ENCODE data around the gene FOXL2. TPM values are rescaled to one million over a fixed set of nuclear protein-coding genes. Genes with fewer than 3 reads are reported as not detected.

Gene FOXL2
- total RNA-seq, 1 donor from 2014 or later = 4.5 TPM

DNA sequence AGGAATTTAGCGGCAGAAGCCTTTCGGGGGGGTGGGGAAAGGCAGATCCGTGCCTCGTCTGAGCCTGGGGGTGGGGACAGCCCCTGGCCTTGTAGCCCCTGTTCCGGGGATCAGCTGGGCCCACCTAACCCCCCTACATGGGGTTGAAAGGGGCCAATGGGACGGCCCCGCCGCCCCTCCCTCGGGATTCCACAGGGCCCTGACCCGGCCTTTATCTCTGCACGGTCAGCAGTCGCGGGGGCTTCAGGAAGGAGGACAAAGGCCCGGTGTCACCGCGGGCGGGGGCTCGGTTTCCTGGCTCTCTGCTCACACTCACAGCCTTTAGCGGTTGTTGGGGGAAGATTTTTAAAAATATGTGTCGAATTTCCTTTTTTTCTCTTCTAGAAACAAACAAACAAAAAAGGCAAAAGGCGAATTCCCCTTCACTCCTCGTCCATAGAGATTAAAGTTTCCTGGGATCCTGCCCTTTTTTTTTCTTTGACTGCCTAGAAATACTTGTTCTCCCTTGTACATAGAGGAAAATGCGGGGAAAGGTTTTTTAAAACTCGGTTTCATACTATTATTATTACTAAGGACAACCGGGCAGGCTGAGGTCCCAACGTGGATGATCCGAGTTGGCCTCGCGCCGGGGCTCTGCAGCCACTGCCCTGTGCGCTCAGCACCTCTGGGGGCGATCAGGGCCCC lies 7.9 kb downstream of the FOXL2 start:
- H3K27me3 ChIP-seq (ENCODE audit: insufficient read depth, low read length) = peaks cover 86% of the 10 kb centered on the region
- H3K4me3 ChIP-seq (ENCODE audit: insufficient read depth, low read depth, low read length) = no peak overlapping the region
- H3K4me1 ChIP-seq (ENCODE audit: insufficient read depth, low read length) = peaks cover 3% of the 10 kb centered on the region
- DNase-seq (ENCODE audit: low read depth) (no peak), FAIRE-seq (no peak)
- peak; percentile 13 for TF ChIP-seq EZH2 (IDR thresholded peaks at IDR 0.05; ENCODE audit: insufficient read depth, low read length)
- TF ChIP-seq, protein P1, sequence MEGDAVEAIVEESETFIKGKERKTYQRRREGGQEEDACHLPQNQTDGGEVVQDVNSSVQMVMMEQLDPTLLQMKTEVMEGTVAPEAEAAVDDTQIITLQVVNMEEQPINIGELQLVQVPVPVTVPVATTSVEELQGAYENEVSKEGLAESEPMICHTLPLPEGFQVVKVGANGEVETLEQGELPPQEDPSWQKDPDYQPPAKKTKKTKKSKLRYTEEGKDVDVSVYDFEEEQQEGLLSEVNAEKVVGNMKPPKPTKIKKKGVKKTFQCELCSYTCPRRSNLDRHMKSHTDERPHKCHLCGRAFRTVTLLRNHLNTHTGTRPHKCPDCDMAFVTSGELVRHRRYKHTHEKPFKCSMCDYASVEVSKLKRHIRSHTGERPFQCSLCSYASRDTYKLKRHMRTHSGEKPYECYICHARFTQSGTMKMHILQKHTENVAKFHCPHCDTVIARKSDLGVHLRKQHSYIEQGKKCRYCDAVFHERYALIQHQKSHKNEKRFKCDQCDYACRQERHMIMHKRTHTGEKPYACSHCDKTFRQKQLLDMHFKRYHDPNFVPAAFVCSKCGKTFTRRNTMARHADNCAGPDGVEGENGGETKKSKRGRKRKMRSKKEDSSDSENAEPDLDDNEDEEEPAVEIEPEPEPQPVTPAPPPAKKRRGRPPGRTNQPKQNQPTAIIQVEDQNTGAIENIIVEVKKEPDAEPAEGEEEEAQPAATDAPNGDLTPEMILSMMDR (IDR thresholded peaks at IDR 0.05; ENCODE audit: insufficient read depth, low read depth, low read length) = no peak
- Mint-ChIP-seq H3K9me3 (ENCODE audit: unreplicated experiment) (peaks cover 12% of the 10 kb centered on the region), H3K4me1 (ENCODE audit: low read depth, unreplicated experiment) (peaks cover 8% of the 10 kb centered on the region), H3K27ac (ENCODE audit: unreplicated experiment) (no peak overlapping the region), H3K27me3 (ENCODE audit: low read depth, unreplicated experiment) (peaks cover 89% of the 10 kb centered on the region), H3K36me3 (ENCODE audit: low read depth, unreplicated experiment) (peaks cover 4% of the 10 kb centered on the region), H3K4me3 (ENCODE audit: unreplicated experiment) (no peak overlapping the region)
- H3K79me2 ChIP-seq (ENCODE audit: insufficient read depth, low read length) = no peaks in the 10 kb centered on the region
- no peak overlapping the region for H3K4me2 ChIP-seq (ENCODE audit: low read length)
- no peak overlapping the region for H3K27ac ChIP-seq (ENCODE audit: low read depth, low read length)
- no peak overlapping the region for H3K9ac ChIP-seq (ENCODE audit: low read length)
- no peak overlapping the region for H2AFZ ChIP-seq (ENCODE audit: low read depth, low read length)
- H3K9me3 ChIP-seq (ENCODE audit: insufficient read depth, low read depth, low read length) = peaks cover 3% of the 10 kb centered on the region
- H4K20me1 ChIP-seq (ENCODE audit: insufficient read depth, low read length) = peaks cover 43% of the 10 kb centered on the region
- H3K36me3 ChIP-seq (ENCODE audit: insufficient read depth, low read length) = no peaks in the 10 kb centered on the region

DNA sequence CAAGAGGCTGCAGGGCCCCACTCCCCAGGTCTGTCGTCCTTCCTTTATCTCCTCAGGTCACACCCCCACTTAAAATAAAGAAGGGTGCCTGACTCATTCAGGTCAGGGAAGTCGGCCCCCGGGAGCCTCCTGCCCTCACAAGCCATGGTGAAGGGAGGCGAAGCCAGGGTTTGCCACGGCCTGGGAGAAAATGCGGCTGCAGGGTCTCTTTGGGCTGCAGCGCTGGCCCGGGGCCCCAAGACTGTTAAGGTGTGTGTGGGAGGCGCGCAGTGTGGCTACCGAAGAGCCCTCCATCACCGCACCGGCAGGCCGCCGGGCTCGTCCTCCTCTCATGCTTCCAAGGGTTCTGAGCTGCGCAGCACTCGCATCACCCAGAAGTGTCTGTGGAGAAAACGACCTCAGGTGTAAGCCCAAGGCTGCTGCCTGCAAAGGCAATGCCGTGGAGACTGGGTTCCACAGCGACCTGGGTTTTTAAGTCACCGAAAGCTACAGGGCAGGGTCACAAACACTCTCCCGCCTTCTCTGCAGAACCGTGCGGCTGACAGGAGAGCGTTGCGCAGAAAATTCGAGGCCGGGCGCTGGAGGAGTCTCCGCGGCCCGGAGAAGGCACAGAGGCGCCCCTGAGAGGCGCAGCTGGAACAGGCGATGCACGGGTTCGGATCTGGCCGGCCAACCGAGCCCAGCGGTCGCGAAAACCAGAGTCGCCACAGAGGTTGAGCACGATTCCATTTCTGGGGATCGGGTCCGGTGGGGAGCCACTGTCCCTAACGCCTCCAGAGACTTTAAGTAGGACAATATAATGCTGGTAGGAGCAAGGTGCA lies 8.7 kb downstream of the FOXL2 start:
- H3K4me3 Mint-ChIP-seq (ENCODE audit: unreplicated experiment) = no peak overlapping the region
- peaks cover 87% of the 10 kb centered on the region for H3K27me3 Mint-ChIP-seq (ENCODE audit: low read depth, unreplicated experiment)
- peaks cover 3% of the 10 kb centered on the region for H3K4me1 ChIP-seq (ENCODE audit: insufficient read depth, low read length)
- peaks cover 38% of the 10 kb centered on the region for H4K20me1 ChIP-seq (ENCODE audit: insufficient read depth, low read length)
- no peak overlapping the region for H2AFZ ChIP-seq (ENCODE audit: low read depth, low read length)
- H3K9ac ChIP-seq (ENCODE audit: low read length) = no peak overlapping the region
- peaks cover 7% of the 10 kb centered on the region for H3K9me3 Mint-ChIP-seq (ENCODE audit: unreplicated experiment)
- no peak overlapping the region for H3K4me2 ChIP-seq (ENCODE audit: low read length)
- peaks cover 2% of the 10 kb centered on the region for H3K36me3 Mint-ChIP-seq (ENCODE audit: low read depth, unreplicated experiment)
- no peak for FAIRE-seq
- H3K9me3 ChIP-seq (ENCODE audit: insufficient read depth, low read depth, low read length) = peaks cover 3% of the 10 kb centered on the region
- H3K4me1 Mint-ChIP-seq (ENCODE audit: low read depth, unreplicated experiment) = peaks cover 5% of the 10 kb centered on the region
- no peak overlapping the region for H3K27ac Mint-ChIP-seq (ENCODE audit: unreplicated experiment)
- no peak overlapping the region for H3K27ac ChIP-seq (ENCODE audit: low read depth, low read length)
- no peaks in the 10 kb centered on the region for H3K36me3 ChIP-seq (ENCODE audit: insufficient read depth, low read length)
- H3K4me3 ChIP-seq (ENCODE audit: insufficient read depth, low read depth, low read length) = no peak overlapping the region
- TF ChIP-seq, protein P1 (IDR thresholded peaks at IDR 0.05; ENCODE audit: insufficient read depth, low read depth, low read length) = no peak
- peak; percentile 98 for TF ChIP-seq EZH2 (IDR thresholded peaks at IDR 0.05; ENCODE audit: insufficient read depth, low read length)
- H3K79me2 ChIP-seq (ENCODE audit: insufficient read depth, low read length) = no peaks in the 10 kb centered on the region
- peaks cover 79% of the 10 kb centered on the region for H3K27me3 ChIP-seq (ENCODE audit: insufficient read depth, low read length)
- DNase-seq (ENCODE audit: low read depth) = no peak

Measured in astrocyte (in vitro differentiated cells and primary cell).